Stimulated activated CD8-positive, alpha-beta memory T cell treated with anti-CD3 and anti-CD28 coated beads, Interleukin-4, amount 100 ng/mL, for 1 hour (primary cell): Measurements from ENCODE around the gene SYCP2.

Experiments
- DNase-seq, 2 donors: peaks; one replicate each; pipeline ENCODE4 v3.0.0-alpha.2; 2020; ENCODE audit warnings: low read depth in 2 of 2, low spot score in 1 of 2

SYCP2 gene

DNA sequence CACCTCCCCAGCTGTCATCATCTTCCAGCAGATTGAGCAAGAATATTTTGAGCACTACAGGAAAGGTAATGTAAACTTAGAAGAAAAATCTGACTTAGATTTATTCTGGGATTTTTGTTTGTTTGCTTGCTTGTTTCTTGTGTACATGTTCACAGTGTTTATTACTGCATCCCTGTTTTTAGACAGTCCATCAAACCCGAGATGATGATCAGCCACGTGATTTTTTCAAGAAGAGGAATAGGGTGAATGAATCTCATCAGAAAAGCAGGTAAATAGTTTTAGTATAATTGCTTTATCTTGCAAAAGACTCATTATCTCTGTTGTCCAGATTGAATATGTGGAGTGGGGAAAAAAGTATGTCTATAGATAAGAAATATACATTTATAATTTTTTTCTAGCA, 8.8 kb upstream of the SYCP2 start:
- DNase-seq: no peak

DNA sequence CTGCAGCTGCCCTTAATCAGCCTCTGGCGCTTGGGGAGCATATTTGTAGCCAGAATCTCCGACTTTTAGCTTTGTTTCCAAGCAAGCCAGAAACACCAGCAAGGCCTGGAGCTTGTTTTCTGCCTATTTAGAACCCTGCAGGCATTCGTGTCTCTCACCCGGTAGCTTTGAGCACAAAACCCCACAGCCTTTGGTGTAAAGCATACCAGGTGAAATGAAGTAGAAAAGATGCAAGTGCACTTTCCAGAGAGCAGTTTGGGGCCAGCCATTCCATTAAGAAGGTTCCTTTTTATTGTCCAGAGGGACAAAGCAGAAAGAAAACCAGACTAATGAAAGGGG, 7.5 kb upstream of the SYCP2 start:
- DNase-seq: no peak

DNA sequence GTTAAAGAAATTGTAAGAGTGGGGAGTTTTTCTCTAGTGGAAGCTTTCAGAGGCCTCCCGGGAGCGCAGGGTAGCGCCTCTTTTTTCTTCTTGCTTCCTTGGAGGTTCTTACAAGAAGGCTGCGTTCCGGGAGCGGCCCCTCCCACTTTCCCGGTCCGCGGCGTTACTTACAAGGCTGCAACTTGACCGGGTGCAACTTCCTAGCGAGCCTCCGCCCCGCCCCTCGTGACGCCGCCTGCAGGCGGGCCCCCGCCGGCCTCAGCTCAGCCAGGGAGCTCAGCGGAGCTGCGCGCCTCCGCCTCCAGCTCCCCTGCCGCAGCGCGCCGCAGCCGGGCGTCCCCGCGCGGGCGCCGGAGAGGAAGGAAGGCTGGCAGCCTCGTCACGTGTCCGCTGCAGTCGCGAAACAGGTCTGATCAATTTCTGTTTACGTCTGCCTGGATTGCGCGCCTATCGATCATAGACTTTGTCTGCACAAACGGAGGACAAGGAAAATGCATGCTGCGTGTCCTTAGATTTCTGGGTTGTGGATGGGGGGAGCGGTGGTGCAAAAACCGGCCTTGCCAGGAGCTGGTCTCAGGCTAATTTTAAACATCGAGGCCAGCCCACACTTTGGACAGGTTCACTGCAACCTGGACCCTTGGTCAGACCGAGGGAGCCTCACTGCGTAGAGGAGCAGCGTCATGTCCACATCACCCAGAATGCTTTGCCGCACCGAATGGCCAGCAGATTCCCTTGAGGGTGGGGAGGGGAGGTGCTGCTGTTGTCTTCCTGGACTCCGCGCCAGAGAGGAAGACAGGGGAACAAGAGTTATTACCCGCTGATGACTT, 6.9 kb upstream of the SYCP2 start, which contains the start of the genes FAM217B and PPP1R3D:
TSS of gene FAM217B (plus strand) at position 261 of the 827 bp plus-strand sequence. CDS start 3,555 bp downstream, outside the sequence.
TSS of gene PPP1R3D (minus strand) at position 177 of the 827 bp plus-strand sequence. CDS start 374 bp downstream, outside the sequence.
- peak; percentile 69 to 78 for DNase-seq

DNA sequence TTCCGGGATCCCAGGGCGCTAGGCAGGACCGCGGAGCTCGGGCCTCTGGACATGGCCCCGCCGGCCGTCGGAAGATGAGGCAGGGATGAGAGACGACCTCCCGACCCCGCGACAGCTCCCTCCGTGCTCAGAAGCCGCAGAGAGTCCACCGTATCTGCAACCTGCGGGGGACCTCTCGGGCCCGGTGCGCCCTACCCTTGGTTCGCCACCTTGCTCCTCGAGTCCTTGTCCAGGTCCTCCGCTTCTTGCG, 6.4 kb upstream of the SYCP2 start:
- DNase-seq: no peak

DNA sequence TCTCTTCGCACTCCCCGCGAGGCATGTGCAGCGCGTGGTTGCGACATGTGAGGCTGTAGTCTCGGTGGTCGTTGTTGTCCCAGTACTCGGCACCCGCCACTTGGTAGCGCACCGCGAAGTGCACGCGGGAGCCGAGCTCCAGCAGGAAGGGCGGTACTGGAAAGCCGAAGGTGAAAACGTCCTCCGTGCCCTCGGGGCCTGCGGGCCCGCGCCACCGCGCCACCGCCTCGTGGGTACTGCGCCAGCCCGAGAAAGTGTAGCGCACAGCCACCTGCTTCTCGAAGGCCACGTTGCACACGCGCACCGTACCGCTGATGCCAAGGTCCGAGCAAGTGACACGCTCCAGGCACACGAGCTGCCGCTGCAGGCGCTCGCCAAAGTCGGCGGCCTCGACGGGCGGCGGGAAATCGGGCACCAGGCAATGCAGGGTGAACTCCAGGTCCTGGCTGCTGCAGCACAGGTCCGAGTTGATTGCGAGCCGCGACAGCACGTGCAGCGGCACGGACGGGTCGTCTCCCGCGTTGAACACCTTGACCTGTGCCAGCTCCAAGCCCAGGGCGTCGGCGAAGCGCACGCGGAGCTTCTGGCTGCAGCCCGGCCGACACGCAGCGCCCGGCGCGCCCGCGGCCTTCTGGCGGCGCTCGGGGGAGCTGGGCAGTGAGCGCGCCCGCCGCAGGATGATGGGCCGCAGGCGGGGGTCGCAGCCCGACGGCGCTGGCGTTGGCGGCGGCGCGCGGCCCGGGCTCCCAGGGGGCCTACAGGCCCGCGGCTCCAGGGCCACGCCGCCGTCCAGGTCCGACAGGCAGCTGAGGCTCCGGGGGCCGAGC, 5.8 kb upstream of the SYCP2 start:
- DNase-seq: no peak

DNA sequence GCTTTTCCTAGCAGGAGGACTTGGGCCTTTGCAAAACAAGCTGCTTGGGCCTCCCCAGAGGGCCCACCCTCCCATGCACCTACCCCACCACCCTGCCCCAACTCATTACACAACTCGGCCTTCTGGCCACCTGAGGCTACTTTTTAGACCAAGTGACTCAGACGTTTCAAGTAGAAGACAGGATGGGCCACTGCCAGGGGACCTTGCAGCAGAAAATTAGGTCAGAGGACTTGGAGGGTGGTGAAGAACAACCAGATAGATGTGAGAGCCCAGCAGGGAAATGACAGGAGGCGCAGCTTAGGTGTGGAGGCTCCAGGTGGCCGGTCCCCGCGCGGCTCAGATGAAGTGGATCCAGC, 5.2 kb upstream of the SYCP2 start:
- DNase-seq: no peak

DNA sequence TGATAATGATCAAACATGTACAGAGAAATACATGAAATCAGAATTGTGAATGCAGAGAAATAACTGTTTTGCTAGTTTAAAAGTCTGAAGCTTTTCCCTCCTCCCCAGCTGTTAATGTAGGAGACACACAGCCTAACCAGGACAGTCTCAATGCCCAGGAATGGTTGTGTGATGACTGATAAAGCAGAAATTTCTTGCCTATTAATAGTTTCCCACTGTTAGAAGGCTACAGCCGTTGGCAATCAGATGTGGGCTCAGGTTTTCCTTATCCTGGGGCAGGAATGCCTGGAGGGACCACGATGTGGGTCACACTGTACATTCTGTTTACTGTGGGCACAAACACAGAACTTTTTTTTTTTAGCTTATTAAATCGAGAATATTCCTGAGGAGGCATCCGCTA, 4.8 kb upstream of the SYCP2 start:
- no peak for DNase-seq

DNA sequence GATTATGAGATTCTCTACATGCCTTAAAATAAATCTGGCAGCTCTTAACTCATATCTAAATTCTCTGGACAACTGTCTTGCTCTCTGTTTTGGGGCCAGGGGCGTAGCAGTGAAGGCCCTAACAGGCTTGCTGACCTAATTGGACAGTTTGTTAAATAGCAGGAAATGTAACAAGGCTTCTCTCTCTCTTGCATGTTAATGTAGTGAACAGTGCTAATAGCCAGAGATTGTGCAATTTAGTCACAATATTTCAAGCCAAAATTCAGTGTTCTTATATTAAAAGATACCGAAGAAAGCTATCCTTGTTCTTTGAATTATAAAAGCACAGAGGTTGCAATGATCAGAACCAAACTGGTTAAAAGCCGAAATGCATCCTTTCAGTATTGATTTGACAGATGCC, 3.7 kb upstream of the SYCP2 start:
- DNase-seq: no peak

DNA sequence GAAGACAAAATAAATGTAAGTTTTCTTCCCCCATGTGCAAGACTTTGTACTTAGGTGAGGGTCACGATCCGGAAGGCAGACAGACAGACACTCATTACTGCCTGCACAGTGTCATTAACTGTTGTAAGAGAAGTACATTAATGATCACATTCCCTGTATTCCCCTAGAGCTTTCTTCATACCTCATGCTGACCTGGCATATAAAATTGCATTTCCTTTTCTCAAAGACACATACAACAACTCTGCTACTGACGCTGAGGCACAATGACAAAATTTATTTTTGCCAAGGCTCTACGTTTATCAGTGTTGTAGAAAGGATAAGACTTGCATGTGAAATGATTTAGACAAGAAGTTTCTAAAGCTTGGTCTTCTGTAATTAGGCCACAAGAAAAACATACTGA, 3.0 kb upstream of the SYCP2 start:
- DNase-seq: no peak

DNA sequence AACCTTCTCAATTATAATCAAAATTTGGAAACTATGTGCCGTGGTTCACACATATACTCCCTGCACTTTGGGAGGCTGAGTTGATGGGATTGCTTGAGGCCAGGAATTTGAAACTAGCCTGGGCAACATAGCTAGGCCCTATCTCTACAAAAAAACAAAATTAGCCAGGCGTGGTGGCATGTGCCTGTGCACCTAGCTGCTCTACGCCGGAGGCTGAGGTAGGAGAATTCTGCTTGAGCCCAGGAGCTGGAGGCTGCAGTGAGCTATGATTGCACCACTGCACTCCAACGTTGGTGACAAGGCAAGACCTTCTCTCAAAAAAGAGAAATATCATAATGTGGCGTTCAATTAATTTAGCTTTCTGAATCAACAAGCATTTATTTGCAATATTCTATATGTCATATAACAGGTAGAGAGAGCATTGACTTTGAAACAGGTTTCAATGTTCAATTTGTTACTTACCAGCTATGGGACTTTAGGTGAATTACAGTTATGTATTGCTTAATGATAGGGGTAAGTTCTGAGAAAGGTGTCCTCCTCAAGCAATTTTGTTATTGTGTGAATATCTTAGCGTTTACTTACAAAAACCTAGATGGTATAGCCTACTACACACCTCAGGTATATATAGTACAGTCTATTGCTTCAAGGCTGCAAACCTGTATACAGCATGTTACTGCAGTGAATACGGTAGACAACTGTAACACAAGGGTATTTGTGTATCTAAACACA, 2.2 kb upstream of the SYCP2 start:
- no peak for DNase-seq

DNA sequence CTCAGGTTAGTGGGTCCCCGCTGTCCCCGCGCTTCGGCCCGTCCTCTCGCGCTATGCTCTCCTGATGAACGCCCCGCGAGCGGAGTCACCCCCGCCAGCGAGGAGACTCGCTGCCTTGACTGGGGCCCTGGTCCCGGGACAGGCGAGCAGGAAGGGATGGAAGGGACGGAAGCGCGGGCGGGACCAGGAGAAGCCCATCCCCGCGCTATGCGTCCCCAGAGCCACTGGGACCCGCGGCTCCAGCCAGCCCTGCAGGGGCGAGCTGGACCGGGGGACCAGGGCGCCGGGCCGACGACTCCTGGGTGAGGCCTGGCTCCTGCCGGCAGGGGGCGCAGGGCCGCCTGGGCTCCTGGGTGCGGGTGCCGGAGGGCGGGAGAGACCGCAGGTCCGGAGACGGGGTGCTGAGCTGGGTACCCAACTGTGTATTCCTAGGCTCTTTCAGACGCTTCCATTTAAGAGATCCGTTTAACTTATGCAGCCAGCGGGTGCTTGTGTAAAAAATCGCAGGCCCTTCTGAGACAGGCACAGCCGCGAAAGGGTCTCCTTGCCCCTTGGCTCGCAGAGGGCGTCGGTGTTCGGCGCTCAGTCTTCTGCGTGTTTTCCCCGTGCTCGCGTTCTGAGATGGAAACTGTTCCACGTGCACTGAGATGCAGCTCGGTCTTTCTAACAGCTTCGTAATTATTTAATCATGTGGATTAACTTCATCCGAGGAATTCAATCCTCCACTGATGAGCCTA, 580 bp upstream of the SYCP2 start:
- DNase-seq: peak; percentile 38 to 60

DNA sequence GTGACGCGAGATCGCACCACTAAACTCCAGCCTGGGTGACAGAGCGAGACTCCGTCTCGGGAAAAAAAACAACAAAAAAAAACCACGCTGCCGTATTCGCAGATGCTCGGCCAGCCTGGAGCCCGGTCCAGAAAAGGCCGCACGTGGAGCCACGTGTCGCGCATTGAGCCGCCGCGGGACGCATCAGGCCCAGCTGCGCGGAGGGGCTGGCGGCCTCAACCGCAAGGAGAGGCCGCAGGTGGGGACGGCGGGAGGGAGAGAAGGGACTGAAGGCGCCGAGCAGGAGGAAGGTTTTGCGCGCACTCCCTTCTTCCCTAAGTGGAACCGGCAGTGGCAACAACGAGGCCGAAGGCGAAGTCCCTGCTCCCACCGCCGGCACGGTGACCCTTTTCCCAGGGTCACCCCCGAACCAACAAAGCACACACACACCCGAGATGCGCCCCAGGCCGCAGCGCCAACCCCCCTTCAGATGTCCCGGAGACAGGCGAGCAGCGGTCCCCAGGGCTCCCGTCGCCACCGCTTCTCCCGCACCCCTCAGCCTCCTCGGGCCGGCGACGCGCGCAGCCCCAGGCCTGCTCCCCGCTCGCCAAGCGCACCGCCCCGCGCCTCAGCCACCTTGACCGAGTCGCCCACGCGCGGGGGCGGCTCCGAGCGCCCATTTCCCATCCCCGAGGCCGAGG, 681 bp downstream of the SYCP2 start:
- DNase-seq: no peak

DNA sequence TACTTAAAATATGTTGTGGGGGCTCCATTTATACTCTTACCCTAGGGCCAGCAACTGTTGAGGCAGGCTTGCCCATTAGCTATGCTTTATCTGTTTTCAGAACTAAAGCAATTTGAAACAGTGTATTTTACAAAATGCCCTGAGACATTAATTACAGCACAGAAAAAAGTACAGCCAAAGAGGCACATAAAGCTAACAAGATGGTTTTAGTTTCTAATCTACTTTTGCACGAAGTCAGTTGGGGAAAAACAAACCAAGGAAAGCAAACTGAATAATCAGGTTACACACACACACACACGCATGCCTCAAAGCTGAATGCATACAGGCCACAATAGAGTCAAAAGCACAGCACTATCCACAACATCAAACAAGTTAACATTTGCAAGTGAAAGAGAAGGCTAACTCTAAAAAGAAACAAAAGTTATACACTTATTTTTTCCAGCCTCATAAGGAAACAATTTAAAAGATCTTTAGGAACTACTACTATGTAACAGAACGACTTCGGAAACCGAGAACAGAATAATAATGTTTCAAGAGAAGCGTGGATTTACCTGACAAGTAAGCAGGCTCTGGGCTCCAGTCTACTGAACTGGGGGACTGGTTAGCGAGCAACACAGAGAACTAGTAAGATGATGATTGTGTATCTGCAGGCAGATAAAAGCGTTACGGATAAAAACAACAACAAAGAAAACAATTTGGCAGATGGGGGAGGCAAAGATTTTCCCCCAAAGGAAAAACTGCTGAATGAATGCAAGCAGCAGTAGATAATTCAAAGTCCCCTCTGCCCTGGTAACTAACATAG, 1.7 kb downstream of the SYCP2 start:
- no peak for DNase-seq

DNA sequence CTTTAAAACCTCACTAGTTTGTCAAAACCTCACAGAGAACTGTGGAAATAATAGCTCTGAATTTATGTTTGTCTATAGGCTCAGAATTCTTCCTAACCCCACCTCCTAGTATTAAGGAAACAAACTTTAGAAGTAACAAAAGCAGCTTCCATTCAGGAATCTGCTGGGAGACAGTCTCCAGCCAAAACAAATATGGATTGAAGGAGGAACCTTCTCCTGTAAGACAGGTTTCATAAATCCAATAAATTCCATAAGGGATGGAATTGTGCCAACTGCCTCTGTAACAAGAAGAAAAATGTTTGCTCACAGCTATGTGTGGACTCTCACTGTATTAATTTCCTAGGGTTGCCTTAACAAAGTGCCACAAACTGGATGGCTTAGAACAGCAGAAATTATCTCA, 7.5 kb downstream of the SYCP2 start:
- DNase-seq: no peak

DNA sequence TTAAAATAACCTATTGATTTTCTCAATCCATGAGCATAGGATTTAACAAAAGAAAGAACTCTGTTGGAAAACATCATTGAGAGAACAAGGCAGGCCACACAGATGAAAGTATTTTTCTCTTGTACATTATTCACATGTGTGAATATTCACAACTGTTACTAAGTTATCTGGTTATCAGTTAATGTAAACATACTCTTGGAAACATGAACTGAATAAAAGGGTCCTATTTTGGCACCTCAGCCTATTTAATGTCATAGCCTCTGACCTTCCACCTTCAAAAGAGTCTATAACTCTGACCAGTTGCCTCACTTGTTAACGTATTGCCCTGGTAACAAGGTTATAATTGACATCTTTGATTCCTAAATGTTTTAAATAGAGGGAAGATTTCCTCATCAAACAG, 8.1 kb downstream of the SYCP2 start:
- no peak for DNase-seq

DNA sequence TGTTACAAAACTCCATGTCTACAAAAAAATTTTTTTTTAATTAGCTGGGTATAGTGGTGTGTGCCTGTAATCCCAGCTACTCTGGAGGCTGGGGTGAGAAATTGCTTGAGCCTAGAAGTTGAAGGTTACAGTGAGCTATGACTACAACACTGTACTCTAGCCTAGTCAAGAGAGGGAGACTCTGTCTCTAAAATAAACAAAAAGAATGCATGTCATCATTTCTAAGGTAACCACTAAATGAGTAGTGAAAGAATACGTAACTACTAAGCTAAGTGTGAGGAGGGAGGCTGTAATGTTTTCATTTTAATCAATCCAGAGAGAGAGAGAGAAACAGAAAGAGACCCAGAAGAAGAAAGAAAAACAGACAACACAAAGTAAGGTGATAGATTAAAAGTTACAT, 9.9 kb downstream of the SYCP2 start:
- DNase-seq: no peak

DNA sequence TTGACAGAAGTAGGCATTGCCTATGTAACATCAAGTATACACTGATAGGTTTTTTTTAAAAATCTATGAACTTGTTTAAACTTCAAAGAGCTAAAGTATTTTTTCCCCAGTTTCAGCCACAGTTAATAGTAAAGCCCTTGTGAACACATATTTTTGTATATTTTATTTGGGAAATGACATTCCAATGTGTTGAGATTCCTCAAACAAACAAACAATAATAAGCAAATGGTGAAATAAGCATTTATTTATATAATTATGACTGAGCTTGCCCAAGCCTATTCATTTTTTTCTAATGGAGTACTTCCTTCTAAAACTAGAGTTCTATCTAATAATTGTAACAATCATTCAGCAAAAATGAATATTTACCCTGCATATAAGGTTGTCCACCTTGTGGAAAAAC, 12.5 kb downstream of the SYCP2 start:
- no peak for DNase-seq

DNA sequence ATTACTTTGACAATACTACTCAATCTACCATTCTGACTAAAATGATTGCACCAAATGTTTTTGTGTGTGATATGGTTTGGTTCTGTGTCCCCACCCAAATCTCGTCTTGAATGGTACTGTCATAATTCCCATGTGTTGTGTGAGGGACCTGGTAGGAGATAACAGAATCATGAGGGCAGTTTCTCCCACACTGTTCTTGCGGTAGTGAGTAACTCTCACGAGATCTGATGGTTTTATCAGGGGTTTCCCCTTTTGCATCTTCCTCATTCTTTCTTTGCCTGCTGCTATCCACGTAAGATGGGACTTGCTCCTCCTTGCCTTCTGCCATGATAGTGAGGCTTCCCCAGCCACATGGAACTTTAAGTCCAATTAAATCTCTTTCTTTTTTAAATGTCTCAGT, 20.8 kb downstream of the SYCP2 start:
- DNase-seq: no peak

DNA sequence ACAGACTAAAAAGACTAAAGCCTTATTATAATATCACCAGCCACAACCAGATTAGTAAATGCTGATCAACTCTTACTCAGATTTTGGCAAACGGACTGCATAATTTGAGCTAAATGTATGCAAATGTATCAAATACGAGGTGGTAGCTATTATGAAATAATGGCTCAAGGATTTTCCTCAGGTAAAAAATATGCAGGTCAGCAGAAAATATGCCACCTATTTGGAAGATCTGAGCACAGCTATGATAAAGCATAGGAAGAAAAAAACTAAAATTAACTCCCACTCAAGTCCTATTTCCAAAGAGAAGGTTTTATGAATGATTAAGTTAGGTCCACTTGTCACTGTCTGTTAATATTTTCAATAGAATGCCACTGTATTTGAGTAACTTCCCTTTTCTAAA, 22.4 kb downstream of the SYCP2 start:
- DNase-seq: no peak

DNA sequence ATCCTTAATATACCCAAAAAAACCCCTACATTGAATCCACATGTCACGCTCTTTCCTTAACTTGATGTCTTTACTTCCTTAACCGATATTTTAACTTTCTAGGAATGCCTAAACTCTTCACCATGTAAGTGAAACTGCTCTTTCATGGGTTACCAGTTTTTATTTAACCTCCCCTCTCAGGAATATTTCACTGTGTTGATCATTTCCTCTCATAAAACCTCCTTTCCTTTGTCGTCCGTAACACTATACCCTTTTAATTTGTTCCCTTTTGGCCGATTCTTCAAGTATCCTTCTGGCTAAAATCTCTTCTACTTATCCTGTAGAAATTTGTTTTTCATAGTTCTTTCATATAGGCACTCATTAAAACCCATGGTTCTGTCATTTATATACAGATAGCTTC, 24.6 kb downstream of the SYCP2 start:
- DNase-seq: no peak
